A673 (cell line): ENCODE data around the gene JARID2. TPM values are rescaled to one million over a fixed set of nuclear protein-coding genes. Genes with fewer than 3 reads are reported as not detected.

ENCODE experiments used
- BruUV-seq: library from RNA; stranded (reverse); fragments of 400-500 nt; replicated peaks from 2 replicates; lab custom pipeline; 2021; lab: Mats Ljungman, UMichigan
- CTCF ChIA-PET: fragments of 300-600 bp; sonication (Branson Sonifier 250); formaldehyde crosslinking; loops from one replicate; lab custom pipeline; 2022; ENCODE audit warnings: antibody characterized with exemption; lab: Charles Lee
- POLR2A ChIA-PET: fragments of 300-600 bp; sonication (Branson Sonifier 250); formaldehyde crosslinking; loops from one replicate; lab custom pipeline; 2022; ENCODE audit warnings: antibody characterized with exemption; ENCODE audit not compliant: low non-redundant PET; lab: Charles Lee
- DNase-seq: peaks from one replicate; pipeline ENCODE4 v3.0.0-alpha.2; 2015; ENCODE audit warnings: low spot score
- H3K27ac ChIP-seq: fragments of 200-600 bp; sonication (generic); 2 replicates; pipeline ENCODE4 v1.5.1; 2016; ENCODE audit warnings: mixed run types, low read depth, mild to moderate bottlenecking, mixed read lengths, antibody characterized with exemption, low read length; ENCODE audit not compliant: poor library complexity, severe bottlenecking
- H3K27me3 ChIP-seq: fragments of 200-600 bp; sonication (generic); replicated peaks from 2 replicates; pipeline ENCODE4 v1.6.1; 2017; ENCODE audit warnings: mixed run types, low read depth, mild to moderate bottlenecking, mixed read lengths, antibody characterized with exemption, low read length; ENCODE audit not compliant: insufficient read depth, poor library complexity
- H3K36me3 ChIP-seq: fragments of 200-600 bp; sonication (generic); 2 replicates; pipeline ENCODE4 v1.6.1; 2016; ENCODE audit warnings: mixed run types, mild to moderate bottlenecking, mixed read lengths, antibody characterized with exemption, low read length; ENCODE audit not compliant: insufficient read depth, poor library complexity, severe bottlenecking
- H3K4me1 ChIP-seq: fragments of 200-600 bp; sonication (generic); 2 replicates; pipeline ENCODE4 v1.6.1; 2017; ENCODE audit warnings: mixed run types, mild to moderate bottlenecking, mixed read lengths, antibody characterized with exemption, low read length; ENCODE audit not compliant: insufficient read depth, poor library complexity, severe bottlenecking
- H3K4me3 ChIP-seq: fragments of 200-600 bp; sonication (generic); 2 replicates; pipeline ENCODE4 v1.5.1; 2016; ENCODE audit warnings: low read depth, mixed run types, mild to moderate bottlenecking, mixed read lengths, low read length; ENCODE audit not compliant: poor library complexity, severe bottlenecking
- H3K9me3 ChIP-seq: fragments of 200-600 bp; sonication (generic); 2 replicates; pipeline ENCODE4 v1.6.1; 2016; ENCODE audit warnings: mixed run types, low read depth, mild to moderate bottlenecking, mixed read lengths, antibody characterized with exemption, low read length; ENCODE audit not compliant: poor library complexity, severe bottlenecking
- EZH2 ChIP-seq: fragments of 200-600 bp; sonication (generic); IDR thresholded peaks from 2 replicates; pipeline ENCODE4 v1.6.1; 2017; ENCODE audit warnings: borderline replicate concordance, low read depth, mild to moderate bottlenecking, mixed read lengths, antibody characterized with exemption, low read length; ENCODE audit not compliant: poor library complexity, severe bottlenecking
- intact Hi-C: fragments of 100-400 bp; cut with micrococcal nuclease; formaldehyde crosslinking; loops from one replicate; pipeline ENCODE4 v1.10.0; 2022; ENCODE audit not compliant: unreplicated experiment
- total RNA-seq: library from RNA; stranded (reverse); gene quantifications from 2 replicates; pipeline ENCODE4 v1.2.3, GENCODE V29; 2021
- TF ChIP-seq, protein P1 (sequence below): fragments of 300-800, 200-600 bp; sonication (generic); conservative IDR thresholded peaks from 2 replicates; pipeline ENCODE4 v1.5.1; 2017; ENCODE audit warnings: low read depth, mild to moderate bottlenecking, antibody characterized with exemption, low read length, moderate library complexity, mixed read lengths

Gene JARID2
- total RNA-seq, 1 experiment from 2014 or later: 29.4 TPM

DNA sequence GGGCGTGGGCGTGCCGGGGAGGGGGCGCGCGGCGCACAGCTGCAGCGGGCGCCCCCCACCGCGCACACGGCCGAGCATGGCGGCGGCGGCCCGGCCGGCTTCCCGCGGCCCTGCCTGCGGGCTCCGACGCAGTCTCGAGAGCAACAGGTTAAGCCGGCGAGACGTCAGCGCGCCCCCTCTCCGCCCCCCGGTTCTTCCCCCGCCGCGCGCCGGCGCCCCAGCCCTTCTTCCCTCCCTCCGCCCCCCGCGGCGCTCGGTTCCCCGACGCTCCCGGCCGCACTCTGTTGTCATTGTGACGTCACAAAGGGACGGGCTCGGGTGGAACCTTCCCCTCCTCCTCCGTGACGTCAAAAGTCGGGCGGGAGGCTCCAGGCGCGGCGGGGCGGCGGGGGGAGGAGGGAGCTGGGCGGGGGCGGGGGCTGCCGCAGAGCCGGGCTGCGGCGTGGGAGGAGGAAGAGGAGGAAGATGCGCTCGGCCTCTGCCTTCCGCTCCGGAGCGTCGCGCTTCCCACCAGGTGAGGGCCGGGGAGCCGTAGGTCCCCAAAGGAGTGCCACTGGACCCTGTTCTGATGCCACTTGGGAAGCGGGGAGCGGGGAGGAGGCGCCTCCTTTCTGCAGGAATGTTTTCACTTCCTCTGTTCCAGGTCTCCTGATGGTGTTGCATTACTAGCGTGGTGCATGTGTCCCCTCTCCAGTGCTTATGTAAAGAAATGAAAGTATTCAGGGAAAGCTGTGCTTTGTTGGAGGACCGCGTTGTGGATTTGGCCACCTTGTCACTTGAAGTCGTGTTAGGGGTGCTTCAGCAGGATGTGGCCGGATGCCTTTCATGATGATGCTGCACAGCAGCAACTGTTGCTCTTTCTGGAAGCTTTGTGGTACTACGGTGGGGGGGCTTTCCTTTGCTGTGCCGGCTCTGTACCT is 2.8 kb downstream of the JARID2 start:
- TF ChIP-seq, protein P1, sequence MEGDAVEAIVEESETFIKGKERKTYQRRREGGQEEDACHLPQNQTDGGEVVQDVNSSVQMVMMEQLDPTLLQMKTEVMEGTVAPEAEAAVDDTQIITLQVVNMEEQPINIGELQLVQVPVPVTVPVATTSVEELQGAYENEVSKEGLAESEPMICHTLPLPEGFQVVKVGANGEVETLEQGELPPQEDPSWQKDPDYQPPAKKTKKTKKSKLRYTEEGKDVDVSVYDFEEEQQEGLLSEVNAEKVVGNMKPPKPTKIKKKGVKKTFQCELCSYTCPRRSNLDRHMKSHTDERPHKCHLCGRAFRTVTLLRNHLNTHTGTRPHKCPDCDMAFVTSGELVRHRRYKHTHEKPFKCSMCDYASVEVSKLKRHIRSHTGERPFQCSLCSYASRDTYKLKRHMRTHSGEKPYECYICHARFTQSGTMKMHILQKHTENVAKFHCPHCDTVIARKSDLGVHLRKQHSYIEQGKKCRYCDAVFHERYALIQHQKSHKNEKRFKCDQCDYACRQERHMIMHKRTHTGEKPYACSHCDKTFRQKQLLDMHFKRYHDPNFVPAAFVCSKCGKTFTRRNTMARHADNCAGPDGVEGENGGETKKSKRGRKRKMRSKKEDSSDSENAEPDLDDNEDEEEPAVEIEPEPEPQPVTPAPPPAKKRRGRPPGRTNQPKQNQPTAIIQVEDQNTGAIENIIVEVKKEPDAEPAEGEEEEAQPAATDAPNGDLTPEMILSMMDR: peak; percentile 18; the same call in 1 of the 2 replicates
- TF ChIP-seq EZH2: no peak
- CTCF ChIA-PET: interaction anchor here (0.6 to 1.4 kb wide), 2 partner anchors 20 to 56 kb away, joined by 3 to 7 read pairs; no protein-coding TSS in a partner anchor
- Histone ChIP-seq H3K4me3 (peak overlapping the region; percentile 71), H3K27ac (peak overlapping the region; percentile 59), H3K9me3 (no peaks in the 10 kb centered on the region), H3K4me1 (peaks cover 45% of the 10 kb centered on the region), H3K36me3 (no peaks in the 10 kb centered on the region), H3K27me3 (no peaks in the 10 kb centered on the region)
- peak; percentile 98 for DNase-seq
- intact Hi-C loops: loop anchor here (5.0 kb wide), 3 partner anchors 141 to 866 kb away; no protein-coding TSS in a partner anchor
- BruUV-seq: no TSS peak
- POLR2A ChIA-PET: no interaction called here

DNA sequence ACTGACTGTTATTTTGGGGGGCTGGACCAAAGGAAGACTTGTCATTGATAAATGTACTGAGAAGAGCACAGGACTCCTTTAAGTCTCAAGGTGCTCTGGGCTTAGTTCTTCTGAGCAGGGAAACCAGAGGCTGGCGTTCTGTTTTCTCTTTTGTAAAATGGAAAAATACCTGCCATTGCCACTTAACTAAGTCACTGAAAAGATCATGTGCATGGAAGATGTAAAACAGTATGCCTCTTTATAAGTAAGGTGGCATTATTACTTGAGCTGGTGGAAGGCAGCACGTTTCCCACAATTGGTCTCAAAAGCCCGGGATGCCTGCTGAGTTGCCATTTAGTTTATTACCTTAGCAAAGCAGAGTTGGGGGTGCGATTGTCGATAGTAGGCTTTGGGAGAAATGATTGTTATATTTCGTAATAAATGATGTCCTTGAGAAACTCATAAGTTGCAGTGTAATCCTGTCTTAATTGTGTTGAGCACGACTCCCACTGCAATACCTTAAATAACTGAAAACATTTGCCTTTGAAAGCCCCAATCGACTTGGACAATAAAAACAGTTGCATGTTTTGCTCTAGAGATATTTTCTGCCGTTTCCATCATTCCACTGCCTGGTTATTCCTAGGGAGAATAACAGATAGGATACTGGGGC is 3.6 kb downstream of the JARID2 start:
- CTCF ChIA-PET: interaction anchor here (1.4 kb wide), 1 partner anchor 19 kb away, joined by 7 read pairs; no protein-coding TSS in a partner anchor
- no peak for TF ChIP-seq EZH2
- TF ChIP-seq, protein P1: no peak
- Histone ChIP-seq H3K4me3 (peak overlapping the region; percentile 71), H3K4me1 (peaks cover 51% of the 10 kb centered on the region), H3K36me3 (no peaks in the 10 kb centered on the region), H3K27me3 (no peaks in the 10 kb centered on the region), H3K9me3 (no peaks in the 10 kb centered on the region), H3K27ac (peak overlapping the region; percentile 59)
- intact Hi-C loops: loop anchor here (5.0 kb wide), 5 partner anchors 142 to 1037 kb away; no protein-coding TSS in a partner anchor
- no peak for DNase-seq
- POLR2A ChIA-PET: no interaction called here
- no TSS peak for BruUV-seq
